BJ (cell line): ENCODE measurements around the gene GSKIP. TPM values are rescaled to one million over a fixed set of nuclear protein-coding genes. Genes with fewer than 3 reads are reported as not detected.
A peak's percentile ranks its signal among the peaks of the same experiment; 100 is the strongest.

Experiments used
- CTCF ChIA-PET: fragments of 350-600 bp; formaldehyde crosslinking; extraction: SDS; loops from one replicate; lab custom pipeline; 2021; ENCODE audit warnings: antibody characterized with exemption, inconsistent platforms; lab: Yijun Ruan, JAX
- POLR2A ChIA-PET: fragments of 300-600 bp; sonication (Branson Sonifier 250); formaldehyde crosslinking; extraction: SDS; loops from one replicate; lab custom pipeline; 2021; ENCODE audit warnings: antibody characterized with exemption; lab: Charles Lee
- DNase-seq: peaks from one replicate; pipeline ENCODE4 v3.0.0-alpha.2; 2011; ENCODE audit warnings: low read depth
- H3K27me3 ChIP-seq: 2 replicates; pipeline ENCODE4 v1.6.0; 2011; ENCODE audit warnings: low read length; ENCODE audit not compliant: control insufficient read depth, insufficient read depth
- H3K36me3 ChIP-seq: 2 replicates; pipeline ENCODE4 v1.5.1; 2011; ENCODE audit warnings: low read length; ENCODE audit not compliant: control insufficient read depth, insufficient read depth
- H3K4me3 ChIP-seq: 2 replicates; pipeline ENCODE4 v1.5.1; 2011; ENCODE audit warnings: low read depth, mild to moderate bottlenecking, control low read depth, low read length
- polyA minus RNA-seq: library from RNA; depleted of rRNA, polyadenylated mRNA; stranded (reverse); fragments of >200 nt; gene quantifications from 2 replicates; pipeline ENCODE4 v1.2.3, GENCODE V29; 2011; rRNA and poly(A)+ RNA removed
- polyA plus RNA-seq: library from polyadenylated mRNA; depleted of rRNA; stranded (reverse); fragments of >200 nt; gene quantifications from 2 replicates; pipeline ENCODE4 v1.2.3, GENCODE V29; 2011; rRNA removed
- TF ChIP-seq, protein P1 (sequence below): IDR thresholded peaks from 2 replicates; pipeline ENCODE4 v1.5.1; 2011; ENCODE audit warnings: low read depth, mild to moderate bottlenecking, control low read depth, inconsistent platforms, low read length, moderate library complexity; ENCODE audit not compliant: insufficient read depth

Gene GSKIP, protein sequence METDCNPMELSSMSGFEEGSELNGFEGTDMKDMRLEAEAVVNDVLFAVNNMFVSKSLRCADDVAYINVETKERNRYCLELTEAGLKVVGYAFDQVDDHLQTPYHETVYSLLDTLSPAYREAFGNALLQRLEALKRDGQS
- 14.7 and 29.9 TPM in 2 replicates for polyA plus RNA-seq
- 5.4 and 8.2 TPM in 2 replicates for polyA minus RNA-seq

DNA sequence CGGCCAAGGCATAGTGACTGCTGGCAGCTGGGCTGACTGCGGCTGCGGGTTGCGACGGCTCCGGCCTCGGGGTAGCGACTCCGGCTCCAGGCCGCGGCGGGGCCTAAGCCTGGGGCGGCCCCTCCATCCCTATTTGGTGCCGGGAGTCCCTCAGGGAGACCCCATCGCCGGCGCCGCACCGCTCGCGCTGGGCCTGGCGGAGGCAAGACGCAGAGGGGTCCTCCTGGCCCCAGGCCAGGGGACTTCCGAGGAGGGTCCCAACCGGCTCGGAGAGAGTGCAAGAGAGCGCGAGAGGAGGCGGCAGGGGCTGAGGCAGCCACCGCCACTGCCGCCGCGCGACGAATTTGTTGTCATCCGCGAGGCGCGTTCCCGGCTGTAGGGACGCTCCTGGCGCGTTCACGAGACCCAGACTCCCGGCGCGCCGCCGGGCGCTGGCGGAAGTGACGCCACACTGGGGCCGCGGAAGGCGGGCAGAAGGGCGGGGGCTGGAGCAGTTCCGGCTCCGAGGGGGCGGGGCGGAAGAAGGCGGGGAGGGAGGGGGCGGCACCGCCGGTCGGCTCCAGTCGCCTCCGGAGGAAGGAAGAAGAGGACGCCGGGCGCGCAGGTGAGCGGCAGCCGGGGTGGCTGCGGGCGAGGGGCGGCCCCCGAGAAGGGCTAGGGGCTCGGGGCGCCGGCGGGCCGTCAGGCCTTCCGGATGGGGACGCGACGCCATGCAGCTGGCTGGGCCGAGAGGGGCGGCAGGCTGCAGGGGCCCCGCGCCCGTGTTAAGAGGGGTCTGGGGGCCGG, at the start of gene GSKIP, which contains the start of gene ATG2B:
GSKIP (plus strand) TSS at position 562 of the 786 bp plus-strand sequence. CDS start 18,722 bp downstream, outside the sequence.
ATG2B (minus strand) TSS at position 377 of the 786 bp plus-strand sequence; CDS start at position 12, 365 bp downstream.
- TF ChIP-seq, protein P1, sequence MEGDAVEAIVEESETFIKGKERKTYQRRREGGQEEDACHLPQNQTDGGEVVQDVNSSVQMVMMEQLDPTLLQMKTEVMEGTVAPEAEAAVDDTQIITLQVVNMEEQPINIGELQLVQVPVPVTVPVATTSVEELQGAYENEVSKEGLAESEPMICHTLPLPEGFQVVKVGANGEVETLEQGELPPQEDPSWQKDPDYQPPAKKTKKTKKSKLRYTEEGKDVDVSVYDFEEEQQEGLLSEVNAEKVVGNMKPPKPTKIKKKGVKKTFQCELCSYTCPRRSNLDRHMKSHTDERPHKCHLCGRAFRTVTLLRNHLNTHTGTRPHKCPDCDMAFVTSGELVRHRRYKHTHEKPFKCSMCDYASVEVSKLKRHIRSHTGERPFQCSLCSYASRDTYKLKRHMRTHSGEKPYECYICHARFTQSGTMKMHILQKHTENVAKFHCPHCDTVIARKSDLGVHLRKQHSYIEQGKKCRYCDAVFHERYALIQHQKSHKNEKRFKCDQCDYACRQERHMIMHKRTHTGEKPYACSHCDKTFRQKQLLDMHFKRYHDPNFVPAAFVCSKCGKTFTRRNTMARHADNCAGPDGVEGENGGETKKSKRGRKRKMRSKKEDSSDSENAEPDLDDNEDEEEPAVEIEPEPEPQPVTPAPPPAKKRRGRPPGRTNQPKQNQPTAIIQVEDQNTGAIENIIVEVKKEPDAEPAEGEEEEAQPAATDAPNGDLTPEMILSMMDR, result no peak
- no peaks in the 10 kb centered on the region for H3K27me3 ChIP-seq
- CTCF ChIA-PET, result interaction anchor here (1.0 to 1.3 kb wide), 2 partner anchors 17 to 18 kb away, joined by 3 to 4 read pairs; no protein-coding TSS in a partner anchor
- H3K36me3 ChIP-seq, result no peaks in the 10 kb centered on the region
- POLR2A ChIA-PET, result no interaction called here
- peak within 1 kb of the TSS; percentile 93 for H3K4me3 ChIP-seq
- DNase-seq, result peak; percentile 37

DNA sequence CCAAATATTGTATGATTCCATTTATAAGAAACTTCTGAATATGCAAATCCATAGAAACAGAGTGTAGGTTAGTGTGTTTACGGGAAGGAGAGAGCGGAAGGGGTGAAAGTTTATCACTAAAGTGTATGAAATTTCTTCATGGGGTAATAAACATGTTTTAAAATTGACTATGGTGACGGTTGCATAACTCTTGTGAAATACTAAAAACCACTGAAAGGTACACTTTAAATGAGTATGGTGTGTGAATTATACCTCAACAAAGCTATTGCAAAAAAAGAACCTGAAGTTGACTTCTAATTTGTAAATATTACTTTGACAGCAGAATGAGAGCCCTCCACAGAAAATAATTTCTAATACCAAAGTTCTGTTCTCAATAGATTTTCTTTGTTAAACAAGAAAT, 47.2 kb upstream of the GSKIP start:
- peaks cover 7% of the 10 kb centered on the region; the same call in 1 of the 2 replicates for H3K36me3 ChIP-seq
- no peak overlapping the region for H3K4me3 ChIP-seq
- H3K27me3 ChIP-seq, result no peaks in the 10 kb centered on the region
- POLR2A ChIA-PET, result no interaction called here
- CTCF ChIA-PET, result no interaction called here
- DNase-seq, result no peak
- TF ChIP-seq, protein P1, result no peak

DNA sequence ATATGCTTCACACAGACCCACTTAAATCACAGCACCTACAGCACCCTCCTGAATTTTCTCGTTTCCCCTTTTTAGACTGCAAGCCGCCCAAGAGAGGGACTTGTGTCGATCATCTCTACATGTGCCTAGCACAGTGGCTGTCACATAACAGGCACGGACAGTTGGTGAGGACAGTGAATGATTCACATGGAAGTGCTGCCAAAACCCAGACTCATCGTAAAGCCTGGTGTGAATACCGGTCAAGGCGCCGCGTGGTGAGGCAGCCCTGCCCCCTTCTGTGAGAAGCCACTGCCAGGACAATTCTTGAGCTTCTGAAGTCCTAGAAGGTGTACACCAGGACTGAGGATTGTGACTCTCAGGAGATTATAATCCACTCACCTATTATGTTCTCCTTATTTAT, 44.5 kb upstream of the GSKIP start:
- Histone ChIP-seq H3K4me3 (no peak overlapping the region), H3K27me3 (no peaks in the 10 kb centered on the region), H3K36me3 (peaks cover 12% of the 10 kb centered on the region)
- ChIA-PET CTCF (no interaction called here), POLR2A (no interaction called here)
- TF ChIP-seq, protein P1, result no peak
- DNase-seq, result no peak

DNA sequence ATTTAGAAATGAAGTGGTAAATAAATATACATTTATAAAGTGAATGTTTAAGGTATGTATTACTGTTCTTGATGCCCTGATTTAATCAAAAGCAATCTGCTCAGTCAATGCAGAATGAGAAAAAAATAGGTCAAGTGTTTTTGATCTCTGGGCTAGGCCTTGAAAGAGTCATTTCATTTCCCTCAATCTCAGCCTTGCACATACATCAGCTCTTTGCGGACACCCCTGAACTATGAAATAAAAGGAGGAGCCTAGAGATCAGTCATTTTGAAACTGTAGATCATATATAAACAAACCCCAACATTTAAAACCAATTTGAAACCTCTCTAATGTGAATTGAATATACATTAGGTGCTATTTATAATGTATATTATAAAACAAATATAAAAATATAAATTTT, 42.7 kb upstream of the GSKIP start:
- DNase-seq, result no peak
- Histone ChIP-seq H3K4me3 (no peak overlapping the region), H3K36me3 (peaks cover 10% of the 10 kb centered on the region), H3K27me3 (no peaks in the 10 kb centered on the region)
- TF ChIP-seq, protein P1, result no peak
- CTCF ChIA-PET, result interaction anchor here (1.2 kb wide), 1 partner anchor 11 kb away, joined by 4 read pairs; no protein-coding TSS in a partner anchor
- POLR2A ChIA-PET, result no interaction called here

DNA sequence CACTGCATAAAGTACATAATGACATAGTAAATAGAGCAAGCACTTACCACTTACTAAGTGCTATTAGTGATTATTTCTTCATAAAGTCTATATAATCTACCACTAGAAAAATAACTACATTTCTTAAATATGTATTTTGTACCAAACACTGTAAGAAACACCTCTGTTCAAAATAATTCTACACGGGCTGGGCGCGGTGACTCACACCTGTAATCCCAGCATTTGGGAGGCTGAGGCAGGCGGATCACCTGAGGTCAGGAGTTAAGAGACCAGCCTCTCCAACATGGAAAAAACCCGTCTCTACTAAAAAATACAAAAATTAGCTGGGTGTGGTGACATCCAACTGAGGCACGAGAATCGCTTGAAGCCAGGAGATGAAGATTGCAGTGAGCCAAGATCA, 39.1 kb upstream of the GSKIP start:
- CTCF ChIA-PET, result no interaction called here
- Histone ChIP-seq H3K27me3 (no peaks in the 10 kb centered on the region), H3K4me3 (no peak overlapping the region), H3K36me3 (peaks cover 4% of the 10 kb centered on the region)
- DNase-seq, result no peak
- TF ChIP-seq, protein P1, result no peak
- POLR2A ChIA-PET, result no interaction called here
